AG09309 (cell line): ENCODE results near the gene SYTL5.
"Not testable (repeated sequence)": the region's sequence is repeated elsewhere in the genome, so short reads cannot be mapped to it uniquely, and the experiment has no call there.

Source experiments
- DNase-seq: peaks from one replicate; pipeline ENCODE4 v3.0.0-alpha.2; 2010; ENCODE audit warnings: low read depth
- H3K4me3 ChIP-seq: 2 replicates; pipeline ENCODE4 v1.5.1; 2011; ENCODE audit warnings: mild to moderate bottlenecking, low read depth, low read length, moderate library complexity; ENCODE audit not compliant: control insufficient read depth
- TF ChIP-seq, protein P1 (sequence below): IDR thresholded peaks from 2 replicates; pipeline ENCODE4 v1.5.1; 2011; ENCODE audit warnings: mild to moderate bottlenecking, low read depth, low read length, inconsistent platforms; ENCODE audit not compliant: insufficient read depth, control insufficient read depth; ENCODE audit errors: missing control alignments

The SYTL5 gene

GRCh38 chrX:37976153-37976552 is 30.2 kb upstream of the SYTL5 start:
- H3K4me3 ChIP-seq = no peak overlapping the region
- DNase-seq = no peak
- TF ChIP-seq, protein P1, sequence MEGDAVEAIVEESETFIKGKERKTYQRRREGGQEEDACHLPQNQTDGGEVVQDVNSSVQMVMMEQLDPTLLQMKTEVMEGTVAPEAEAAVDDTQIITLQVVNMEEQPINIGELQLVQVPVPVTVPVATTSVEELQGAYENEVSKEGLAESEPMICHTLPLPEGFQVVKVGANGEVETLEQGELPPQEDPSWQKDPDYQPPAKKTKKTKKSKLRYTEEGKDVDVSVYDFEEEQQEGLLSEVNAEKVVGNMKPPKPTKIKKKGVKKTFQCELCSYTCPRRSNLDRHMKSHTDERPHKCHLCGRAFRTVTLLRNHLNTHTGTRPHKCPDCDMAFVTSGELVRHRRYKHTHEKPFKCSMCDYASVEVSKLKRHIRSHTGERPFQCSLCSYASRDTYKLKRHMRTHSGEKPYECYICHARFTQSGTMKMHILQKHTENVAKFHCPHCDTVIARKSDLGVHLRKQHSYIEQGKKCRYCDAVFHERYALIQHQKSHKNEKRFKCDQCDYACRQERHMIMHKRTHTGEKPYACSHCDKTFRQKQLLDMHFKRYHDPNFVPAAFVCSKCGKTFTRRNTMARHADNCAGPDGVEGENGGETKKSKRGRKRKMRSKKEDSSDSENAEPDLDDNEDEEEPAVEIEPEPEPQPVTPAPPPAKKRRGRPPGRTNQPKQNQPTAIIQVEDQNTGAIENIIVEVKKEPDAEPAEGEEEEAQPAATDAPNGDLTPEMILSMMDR = no peak

- TF ChIP-seq, protein P1 = no peak
- no peak for DNase-seq
- H3K4me3 ChIP-seq = no peak overlapping the region
Observed at GRCh38 chrX:37984880-37985279, 21.5 kb upstream of the SYTL5 start.

DNA sequence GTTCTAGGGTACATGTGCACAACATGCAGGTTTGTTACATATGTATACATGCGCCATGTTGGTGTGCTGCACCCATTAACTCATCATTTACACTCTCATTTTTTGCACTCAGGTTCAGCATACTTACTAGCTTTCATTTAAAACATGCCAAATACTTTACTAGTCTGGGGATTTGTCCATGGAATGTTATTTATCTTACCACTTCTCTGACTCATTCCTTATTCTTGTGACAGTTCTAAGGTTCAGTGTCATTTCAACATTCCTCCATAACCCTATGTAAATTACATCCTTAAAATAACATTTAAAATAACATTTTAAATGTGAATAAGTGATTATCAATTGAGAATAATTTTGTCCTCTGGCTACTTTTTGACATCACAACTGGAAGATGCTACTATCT is 19.5 kb upstream of the SYTL5 start:
- DNase-seq = no peak
- no peak overlapping the region for H3K4me3 ChIP-seq
- TF ChIP-seq, protein P1 = no peak

DNA sequence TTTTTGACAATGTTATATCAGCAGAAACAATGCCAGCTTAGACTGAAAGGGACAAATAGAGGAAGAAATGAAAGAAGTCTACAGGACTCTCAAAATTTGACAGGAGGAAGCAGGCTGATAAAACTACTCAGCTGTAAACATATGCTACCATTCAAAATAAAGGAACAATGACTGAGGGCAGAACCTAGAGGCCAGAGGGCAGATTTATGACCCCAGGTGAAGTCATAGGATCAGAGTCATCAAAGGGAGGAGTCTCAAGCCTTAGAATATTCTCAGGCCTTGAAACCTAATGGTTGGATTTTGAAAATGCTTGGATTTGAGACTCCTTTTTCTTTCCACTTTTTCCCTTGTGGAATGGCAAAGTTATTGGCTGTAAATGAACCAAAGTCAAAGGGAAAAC is 17.0 kb upstream of the SYTL5 start:
- no peak overlapping the region for H3K4me3 ChIP-seq
- no peak for DNase-seq
- TF ChIP-seq, protein P1 = no peak

- H3K4me3 ChIP-seq, DNase-seq: not testable (repeated sequence)
Observed at GRCh38 chrX:37991303-37991702, 15.1 kb upstream of the SYTL5 start.

DNA sequence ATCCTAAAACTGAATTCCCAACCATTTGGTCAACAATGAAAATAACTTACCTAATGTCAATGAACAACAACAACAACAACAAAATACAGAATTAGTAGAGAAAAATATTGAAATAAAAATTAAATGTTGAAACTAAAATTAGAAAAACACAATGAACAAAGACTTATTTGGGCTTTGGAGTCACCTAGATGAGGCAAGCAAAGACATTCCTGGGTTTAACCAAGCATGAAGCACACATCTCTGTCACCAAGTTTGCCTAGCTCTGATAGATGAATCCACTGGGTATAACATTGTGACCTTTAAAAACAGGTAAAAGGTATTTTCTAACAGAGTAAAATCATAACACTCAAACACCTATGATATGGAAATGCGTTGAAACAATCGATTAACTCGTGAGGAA is 13.2 kb upstream of the SYTL5 start:
- TF ChIP-seq, protein P1 = no peak
- no peak overlapping the region for H3K4me3 ChIP-seq
- no peak for DNase-seq

DNA sequence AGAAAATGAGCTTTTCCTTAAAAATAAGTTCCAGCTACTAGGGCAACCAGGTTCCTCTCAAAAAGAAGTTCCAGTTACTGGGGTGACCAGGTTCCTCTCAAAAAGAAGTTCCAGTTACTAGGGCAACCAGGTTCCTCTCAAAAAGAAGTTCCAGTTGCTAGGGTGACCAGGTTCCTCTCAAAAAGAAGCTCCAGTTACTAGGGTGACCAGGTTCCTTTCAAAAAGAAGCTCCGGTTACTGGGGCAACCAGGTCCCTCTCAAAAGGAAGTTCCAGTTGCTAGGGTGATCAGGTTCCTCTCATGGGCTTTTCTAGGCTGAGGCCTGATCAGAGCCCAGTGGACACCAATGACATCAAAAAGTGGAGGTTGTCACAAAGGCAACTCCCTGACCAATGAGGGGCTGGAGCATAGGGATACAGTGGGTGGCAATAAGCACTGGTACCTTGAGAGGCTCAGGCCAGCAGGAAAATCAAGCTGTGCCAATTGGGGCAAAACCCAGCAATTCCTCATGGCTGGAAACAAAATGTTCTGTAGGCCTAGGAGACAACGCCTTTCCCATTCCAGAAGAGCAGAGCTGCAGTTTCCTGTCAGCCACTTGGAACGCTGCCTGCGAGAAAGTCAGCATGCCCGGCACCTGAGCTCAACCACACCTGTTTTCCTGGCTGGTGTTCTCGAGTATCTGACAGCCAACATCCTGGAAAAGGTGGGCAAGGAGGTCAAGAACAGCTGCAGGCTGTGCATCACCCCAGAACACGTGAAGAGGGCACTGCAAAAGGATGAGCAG is 12.3 kb upstream of the SYTL5 start:
- TF ChIP-seq, protein P1 = no peak
- DNase-seq = no peak
- no peak overlapping the region for H3K4me3 ChIP-seq
